NCI-H524 treated with DMSO at 0.1 percent for 48 hours (cell line): Measurements from ENCODE around the gene TBL3.

Experiments
- DNase-seq: peaks from one replicate; lab custom pipeline; 2025; lab: John Stamatoyannopoulos, UW

The TBL3 gene

GRCh38 chr16:1982991-1983543 is 11.2 kb downstream of the TBL3 start:
- no peak for DNase-seq

- peak; percentile 71 for DNase-seq
Measured at GRCh38 chr16:1983544-1984346, 11.9 kb downstream of the TBL3 start, which contains the start of gene GFER. GFER (plus strand) TSS chr16:1984193; CDS start chr16:1984219, 26 bp downstream.

- no peak for DNase-seq
Measured at GRCh38 chr16:1984347-1985225, 12.7 kb downstream of the TBL3 start.

- no peak for DNase-seq
Measured at GRCh38 chr16:1985466-1986150, 13.8 kb downstream of the TBL3 start.

- no peak for DNase-seq
Measured at GRCh38 chr16:1987198-1987597, 15.3 kb downstream of the TBL3 start.

- DNase-seq = no peak
Measured at GRCh38 chr16:1989209-1990100, 17.6 kb downstream of the TBL3 start, which contains the start of gene SYNGR3. SYNGR3 (plus strand) TSS chr16:1989970; CDS start chr16:1990103, 133 bp downstream.

GRCh38 chr16:1990101-1990350 is 18.2 kb downstream of the TBL3 start:
- DNase-seq = no peak

- no peak for DNase-seq
Measured at GRCh38 chr16:1990351-1991134, 18.7 kb downstream of the TBL3 start.

- no peak for DNase-seq
Measured at GRCh38 chr16:1991135-1991551, 19.3 kb downstream of the TBL3 start.

GRCh38 chr16:1991588-1991947 is 19.7 kb downstream of the TBL3 start:
- DNase-seq = no peak

GRCh38 chr16:1991948-1992703 is 20.3 kb downstream of the TBL3 start:
- no peak for DNase-seq

GRCh38 chr16:1992704-1993317 is 21.0 kb downstream of the TBL3 start:
- no peak for DNase-seq

- no peak for DNase-seq
Measured at GRCh38 chr16:1993731-1994131, 21.9 kb downstream of the TBL3 start.

GRCh38 chr16:1997494-1998359 is 25.9 kb downstream of the TBL3 start:
- no peak for DNase-seq

- no peak for DNase-seq
Measured at GRCh38 chr16:1998360-1998835, 26.5 kb downstream of the TBL3 start.

- no peak for DNase-seq
Measured at GRCh38 chr16:1998852-1999801, 27.3 kb downstream of the TBL3 start.
